NCI-H2196 (cell line): Measurements from ENCODE around the gene RPLP2.

Source experiments
- DNase-seq: peaks from one replicate; lab custom pipeline; 2025; ENCODE audit not compliant: unreplicated experiment; lab: John Stamatoyannopoulos, UW

Gene RPLP2

DNA sequence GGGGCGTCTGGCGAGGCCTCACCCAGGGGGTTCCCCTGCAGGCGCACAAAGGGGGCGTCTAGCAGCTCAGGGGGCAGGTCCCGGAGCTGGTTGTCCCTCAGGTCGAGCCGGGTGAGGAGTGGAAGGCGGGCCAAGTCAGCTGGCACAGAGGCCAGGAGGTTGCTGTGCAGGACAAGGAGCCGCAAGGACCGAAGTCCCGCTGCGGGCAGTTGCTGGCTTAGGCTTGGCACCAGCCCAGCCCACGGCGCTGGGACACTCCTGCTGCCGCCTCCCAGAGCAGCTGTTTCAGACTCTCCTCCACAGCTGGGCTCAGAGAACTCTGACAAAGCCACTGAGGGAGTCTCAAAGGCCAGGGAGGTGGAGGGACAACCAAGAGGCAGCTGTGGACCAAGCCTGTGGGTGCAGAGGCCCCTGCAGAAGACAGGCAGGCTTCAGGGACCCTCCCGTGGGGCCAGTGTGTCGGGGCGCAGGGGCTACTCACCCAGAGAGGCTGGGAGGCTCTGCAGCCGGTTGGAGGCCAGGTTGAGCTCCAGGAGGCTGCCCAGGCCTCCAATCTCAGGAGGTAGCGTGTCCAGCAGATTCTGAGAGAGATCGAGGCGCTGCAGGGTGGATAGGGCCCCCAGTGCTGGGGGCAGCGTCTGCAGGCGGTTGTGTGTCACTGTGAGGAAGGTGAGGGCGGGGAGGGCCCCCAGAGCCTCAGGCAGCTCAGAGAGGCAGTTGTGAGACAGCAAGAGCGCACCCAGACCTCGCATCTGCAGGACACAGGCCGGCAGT is 6.9 kb upstream of the RPLP2 start:
- DNase-seq, result peak; percentile 11

DNA sequence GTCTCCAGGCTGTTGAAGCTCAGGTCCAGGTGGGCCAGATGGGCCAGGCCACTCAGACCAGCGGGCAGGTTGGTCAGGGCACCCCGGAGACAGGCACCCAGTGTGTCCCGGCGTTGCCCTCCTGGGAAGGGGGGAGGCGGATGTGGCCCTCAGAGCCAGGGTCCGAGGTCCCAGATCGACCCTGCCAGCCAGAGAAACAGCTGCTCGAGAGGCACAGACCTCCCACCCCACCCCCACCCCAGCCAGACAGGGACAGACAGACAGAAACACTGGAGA is 6.4 kb upstream of the RPLP2 start:
- DNase-seq, result no peak

DNA sequence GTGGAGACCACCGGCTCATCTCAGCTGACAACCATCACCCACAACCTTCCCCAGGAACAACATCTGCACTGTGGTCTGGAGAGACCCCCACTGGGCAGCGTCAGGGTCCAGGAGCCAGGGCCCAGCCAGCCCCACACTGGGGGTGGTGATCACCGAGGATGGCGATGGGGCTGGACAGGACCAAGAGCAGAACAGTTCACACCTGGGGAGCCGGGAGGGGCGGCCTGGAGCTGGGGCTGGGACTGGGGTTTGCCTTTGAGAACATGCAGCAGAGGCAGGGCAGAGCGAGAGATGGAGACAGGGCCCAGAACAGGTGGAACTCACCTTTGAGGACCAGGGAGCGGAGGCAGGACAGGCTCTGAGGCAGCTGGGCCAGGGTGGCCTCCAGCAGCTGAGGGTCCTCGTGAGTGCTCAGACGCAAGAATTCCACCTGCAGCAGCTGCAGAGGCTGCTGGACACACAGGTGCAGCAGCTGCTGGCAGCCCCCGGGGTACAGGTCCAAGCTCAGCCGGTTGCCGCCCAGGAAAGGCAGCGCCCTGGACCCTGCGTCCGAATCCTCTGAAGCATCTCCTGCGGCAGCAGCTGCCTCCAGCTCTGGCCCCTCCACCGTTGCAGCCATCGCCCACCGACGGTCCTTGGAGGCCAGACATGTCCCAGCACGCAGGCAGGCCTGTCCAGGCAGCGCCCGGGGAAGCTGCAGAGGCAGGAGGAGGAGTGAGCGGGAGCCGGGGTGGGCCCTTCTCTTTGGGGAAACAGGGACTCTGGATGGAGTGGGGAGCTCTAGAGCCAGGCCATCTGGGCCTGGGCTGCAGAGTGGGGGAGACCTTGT is 5.8 kb upstream of the RPLP2 start:
- DNase-seq, result no peak

DNA sequence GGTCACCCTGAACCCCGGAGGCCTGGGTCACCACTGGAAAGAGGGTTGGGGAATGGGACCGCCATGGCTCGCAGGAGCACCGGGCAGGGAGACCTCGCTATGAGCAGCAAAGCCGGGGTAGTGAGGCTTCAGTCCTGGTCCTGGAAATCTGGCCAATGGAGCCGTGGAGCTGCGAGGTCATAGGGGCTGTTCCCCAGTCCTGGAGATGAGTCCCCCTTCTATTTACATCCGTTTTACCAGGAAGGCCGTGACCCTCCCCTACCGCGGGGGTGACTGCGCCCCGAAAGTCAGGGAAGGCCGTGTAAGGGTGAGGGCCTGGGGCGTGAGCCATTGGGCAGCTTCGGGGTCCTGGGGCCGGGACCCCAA is 5.2 kb upstream of the RPLP2 start:
- DNase-seq, result no peak

DNA sequence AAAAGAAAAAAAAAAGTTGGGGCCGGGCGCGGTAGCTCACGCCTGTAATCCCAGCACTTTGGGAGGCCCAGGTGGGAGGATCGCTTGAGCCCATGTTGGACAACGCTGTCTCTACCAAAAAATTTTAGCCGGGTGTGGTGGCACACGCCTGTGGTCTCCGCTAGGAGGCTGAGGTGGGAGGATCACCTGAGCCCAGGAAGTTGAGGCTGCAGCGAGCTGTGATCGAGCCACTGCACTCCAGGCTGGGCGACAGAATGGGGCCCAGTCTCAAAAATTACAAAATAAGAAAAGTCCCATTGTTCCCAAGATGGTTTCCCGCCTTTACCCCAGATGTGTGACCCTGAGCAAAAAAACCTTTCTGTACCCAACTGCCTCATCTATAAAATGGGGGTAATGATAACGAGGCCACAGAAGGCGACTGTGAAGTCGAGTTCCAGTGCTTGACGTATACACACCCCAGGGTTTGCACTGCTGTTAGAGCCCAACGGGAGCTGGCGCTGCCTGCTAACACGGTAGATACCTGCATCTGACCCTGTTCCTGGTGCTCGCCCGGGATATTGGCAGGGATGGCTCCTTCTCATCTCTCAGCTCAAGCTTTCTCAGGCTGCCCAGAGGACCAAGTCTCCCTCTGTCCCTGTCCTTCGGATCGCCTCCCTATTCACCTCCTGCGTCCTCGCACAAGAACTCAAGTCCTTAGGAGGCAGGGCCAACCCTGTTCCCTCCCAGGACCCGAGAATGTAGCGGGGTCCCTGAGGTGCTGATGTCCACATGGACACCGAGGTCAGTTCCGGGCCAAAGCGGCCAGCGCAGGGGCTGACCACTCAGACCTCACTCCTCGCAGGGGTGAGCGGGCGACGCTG is 1.1 kb upstream of the RPLP2 start:
- no peak for DNase-seq

DNA sequence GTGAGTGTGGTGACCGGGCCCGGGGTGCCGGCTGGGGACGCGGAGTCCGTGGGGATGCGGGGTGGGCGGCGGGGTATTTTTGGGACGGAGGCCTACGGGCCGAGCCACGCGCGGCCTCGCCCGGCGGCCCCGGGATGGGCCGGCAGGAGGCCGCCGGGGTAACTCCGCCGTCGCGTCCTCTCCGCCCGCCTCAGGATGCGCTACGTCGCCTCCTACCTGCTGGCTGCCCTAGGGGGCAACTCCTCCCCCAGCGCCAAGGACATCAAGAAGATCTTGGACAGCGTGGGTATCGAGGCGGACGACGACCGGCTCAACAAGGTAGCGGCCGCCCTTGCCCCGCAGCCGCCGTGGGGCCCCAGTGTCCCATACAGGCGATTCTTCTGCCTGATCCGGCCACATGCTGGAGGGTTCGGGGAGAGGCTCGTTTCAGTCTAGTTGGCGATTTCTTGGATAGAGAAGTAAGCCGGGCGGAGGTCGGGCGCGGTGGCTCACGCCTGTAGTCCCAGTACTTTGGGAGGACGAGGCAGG is 337 bp downstream of the RPLP2 start:
- no peak for DNase-seq

DNA sequence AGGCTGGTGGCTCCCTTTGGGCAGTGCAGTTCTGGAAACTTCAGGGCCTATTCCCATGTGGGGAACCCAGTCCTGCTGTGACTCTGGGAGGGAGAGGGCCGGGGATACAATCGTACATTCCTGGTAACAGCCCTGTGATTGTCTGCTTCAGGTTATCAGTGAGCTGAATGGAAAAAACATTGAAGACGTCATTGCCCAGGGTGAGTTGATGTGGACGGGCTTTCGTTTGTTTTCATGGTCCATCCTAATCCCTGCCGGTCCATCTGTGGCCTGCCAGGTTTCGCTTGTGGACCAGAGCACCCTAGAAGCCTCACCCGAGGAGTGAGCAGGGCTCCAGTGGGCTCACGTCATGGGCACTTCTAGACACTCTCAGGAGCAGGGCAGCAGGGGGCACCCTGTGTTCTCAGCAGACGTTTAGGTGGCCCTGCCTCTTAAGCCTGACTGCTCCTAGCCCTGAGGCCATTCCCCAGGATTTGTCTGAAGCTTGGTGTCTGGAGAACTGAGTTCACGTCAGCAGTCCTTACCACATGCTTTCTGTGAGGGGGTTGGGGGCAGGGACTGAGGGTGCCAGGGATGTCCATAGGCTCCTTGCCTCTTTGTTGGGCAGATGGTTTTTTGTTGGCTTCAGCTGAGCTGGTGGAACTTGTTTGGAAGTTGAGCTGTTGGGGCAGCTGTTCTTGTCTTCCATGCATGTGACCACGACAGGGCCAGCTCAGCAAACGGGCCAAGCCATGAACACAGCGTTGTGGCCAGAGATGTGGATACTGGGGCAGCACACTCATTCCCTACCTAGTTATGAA is 1.9 kb downstream of the RPLP2 start:
- no peak for DNase-seq

DNA sequence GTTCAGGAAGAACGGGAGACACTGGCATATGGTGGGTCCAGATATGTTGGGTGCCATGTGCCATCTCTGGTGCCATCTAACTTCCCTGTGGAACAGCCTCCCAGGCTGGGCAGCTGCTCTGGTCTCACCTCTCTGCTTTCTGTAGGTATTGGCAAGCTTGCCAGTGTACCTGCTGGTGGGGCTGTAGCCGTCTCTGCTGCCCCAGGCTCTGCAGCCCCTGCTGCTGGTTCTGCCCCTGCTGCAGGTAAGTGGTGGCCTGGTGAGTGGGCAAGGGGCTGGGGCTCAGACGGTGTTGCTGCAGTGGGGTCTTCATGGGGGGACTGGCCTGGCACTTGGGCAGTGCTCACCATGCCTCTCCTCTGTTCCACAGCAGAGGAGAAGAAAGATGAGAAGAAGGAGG is 2.6 kb downstream of the RPLP2 start:
- DNase-seq, result no peak

DNA sequence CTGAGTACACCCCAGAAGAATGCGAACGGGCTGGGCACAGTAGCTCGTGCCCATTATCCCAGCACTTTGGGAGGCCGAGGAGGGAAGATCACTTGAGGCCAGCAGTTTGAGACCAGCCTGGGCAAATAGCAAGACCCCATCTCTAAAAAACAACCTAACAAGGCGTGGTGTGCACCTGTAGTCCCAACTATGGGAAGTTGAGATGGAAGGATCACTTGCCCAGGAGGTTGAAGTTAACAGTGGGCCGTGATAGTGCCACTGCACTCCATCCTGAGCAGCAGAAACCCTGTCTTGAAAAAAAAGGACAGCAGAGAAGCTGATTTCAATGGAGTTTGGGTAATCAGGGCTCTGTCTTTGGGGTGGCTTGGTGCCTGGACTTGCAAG is 3.3 kb downstream of the RPLP2 start:
- DNase-seq, result no peak

DNA sequence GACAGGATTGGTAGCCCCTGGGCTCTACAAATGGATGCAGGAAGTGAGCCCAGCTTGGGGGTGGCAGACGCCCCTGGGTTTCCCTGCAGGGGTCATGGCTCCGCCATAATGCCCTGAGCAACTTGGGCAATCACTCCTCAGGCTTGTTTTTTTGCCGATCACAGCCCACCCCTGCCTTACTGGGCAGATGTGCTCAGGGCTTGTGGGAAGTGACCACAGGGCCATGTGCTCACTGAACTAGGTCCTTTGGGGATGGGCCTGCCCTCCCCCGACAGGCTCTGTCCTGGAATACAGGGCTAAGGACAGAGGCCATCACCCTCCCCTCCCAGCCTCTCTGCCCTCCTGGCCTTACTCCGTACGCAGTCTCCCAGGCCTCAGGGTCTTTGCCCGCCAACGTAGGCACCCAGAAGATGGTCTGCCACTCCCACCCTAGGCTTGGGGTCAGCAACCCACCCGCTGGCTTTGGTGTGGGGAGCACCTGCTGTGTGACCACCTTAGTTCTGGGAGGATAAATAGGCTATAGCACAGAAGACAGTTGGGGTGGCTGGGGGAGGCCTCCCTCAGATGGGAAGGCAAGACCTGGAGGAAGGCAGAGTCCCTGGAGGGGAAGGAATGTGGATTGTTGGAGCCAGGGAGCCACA is 3.8 kb downstream of the RPLP2 start:
- no peak for DNase-seq

DNA sequence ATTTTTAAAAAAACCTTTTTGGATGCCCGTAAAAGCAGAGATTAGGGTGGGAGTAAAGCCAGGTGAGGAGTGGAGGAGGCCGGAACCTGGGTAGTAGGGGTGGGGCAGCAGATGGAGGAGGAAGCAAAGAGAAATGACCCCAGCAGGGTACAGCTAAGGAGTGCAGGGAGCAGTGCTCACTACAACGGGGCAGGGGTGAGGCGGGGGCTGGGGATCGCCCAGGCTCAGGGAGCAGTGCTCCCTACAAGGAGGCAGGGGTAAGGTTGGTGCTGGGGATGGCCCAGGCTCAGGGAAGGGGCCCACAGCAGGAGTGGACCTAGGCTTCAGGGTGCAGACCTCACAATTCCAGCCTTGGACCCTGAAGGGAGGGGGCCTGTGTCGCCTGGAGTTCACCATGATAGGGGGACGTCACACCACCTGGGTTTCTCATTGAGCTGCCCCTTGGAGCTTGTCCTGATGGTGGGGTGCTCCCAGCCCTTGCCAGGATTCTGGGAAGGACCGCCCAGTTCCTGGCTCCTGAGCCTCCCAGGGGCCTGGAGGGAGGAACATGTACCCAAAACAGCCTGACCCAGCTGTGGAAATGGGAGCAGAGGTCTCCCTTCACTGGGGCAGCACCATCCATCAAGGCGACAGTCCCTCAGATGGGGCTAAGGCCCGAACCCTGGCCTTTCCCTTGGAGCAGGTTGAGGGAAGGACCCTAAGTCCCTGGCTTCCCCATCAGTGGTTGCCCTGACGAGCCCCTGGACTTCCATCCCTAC is 6.1 kb downstream of the RPLP2 start:
- no peak for DNase-seq

DNA sequence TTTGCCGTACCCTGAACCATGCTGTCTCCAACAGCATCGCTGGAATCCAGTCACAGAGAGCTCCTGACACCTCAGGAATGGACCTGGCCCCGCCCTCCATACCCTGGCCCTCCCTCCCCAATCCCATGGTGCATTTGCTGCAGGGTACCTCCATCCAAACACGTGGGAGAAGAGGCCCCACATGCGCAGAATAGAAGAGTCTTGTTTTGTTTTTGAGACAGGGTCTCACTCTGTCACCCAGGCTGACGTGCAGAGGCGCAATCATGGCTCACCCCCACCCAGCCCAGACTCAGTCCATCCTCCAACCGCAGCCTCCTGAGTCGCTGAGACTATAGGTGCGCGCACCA is 6.6 kb downstream of the RPLP2 start:
- DNase-seq, result no peak

DNA sequence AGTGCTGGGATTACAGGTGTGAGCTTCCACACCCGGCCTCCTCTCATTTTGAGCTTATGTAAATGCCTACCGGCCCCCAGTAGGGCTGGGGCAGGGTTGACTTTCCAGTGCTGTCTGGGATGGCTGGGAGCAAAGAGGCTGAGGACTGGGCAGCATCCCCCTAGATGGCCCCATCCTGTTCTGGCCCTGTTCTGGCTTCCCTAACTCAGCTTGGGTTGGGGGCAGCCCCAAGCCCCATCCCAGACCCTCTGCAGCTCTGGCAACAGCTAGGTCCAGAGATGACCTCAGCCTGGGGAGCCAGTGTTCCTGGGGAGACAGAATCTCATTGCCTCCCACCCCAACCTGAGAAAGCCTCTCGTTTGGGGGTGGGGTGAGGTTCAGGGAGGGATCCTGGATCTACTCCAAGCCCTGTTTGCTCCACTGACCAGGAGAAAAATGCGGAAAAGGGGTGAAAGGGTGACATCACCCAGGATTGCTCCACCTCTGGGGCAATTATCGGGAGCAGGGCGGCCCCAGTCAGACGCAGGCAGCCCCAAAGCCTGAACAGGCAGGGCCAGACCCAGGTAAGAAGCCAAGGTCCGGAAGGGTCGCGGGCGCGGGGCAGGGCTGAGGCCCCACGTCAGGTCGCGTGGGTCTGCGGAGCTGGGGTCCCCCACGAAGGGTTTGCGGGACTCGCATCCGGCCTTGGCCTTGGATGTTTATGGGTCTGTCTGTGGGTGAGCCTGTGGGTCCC is 8.8 kb downstream of the RPLP2 start, which contains the start of gene PNPLA2:
Gene PNPLA2 (plus strand): TSS at position 519 of the 733 bp plus-strand sequence. CDS start 805 bp downstream, outside the sequence.
- DNase-seq, result no peak

DNA sequence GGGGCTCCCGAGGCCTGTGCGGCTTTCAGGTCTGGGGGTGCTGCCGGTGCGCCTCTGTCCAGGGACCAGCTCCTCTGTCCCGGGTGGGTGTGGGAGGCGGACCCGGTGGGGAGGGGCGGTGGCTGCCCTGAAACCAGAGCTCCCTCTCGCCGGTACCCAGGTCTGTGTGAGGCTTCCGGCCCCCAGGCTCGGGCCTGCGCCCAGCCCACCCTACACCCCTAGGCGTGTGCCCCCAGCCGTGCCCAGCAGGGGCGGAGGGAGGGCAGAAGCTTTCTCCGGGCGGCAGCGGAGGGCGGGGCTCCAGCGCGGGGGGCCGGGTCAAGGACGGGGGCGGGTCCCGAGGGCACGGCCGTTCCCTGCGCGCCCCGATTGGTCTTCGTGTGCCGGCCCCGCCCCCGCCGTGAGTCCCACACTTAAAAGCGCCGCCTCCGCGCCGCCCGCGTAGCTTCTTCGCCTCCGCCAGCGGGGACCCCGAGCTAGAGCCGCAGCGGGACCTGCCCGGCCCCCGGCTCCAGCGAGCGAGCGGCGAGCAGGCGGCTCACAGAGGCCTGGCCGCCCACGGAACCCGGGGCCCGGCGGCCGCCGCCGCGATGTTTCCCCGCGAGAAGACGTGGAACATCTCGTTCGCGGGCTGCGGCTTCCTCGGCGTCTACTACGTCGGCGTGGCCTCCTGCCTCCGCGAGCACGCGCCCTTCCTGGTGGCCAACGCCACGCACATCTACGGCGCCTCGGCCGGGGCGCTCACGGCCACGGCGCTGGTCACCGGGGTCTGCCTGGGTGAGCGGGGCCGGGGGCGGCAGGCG is 9.6 kb downstream of the RPLP2 start:
- DNase-seq, result peak; percentile 91

DNA sequence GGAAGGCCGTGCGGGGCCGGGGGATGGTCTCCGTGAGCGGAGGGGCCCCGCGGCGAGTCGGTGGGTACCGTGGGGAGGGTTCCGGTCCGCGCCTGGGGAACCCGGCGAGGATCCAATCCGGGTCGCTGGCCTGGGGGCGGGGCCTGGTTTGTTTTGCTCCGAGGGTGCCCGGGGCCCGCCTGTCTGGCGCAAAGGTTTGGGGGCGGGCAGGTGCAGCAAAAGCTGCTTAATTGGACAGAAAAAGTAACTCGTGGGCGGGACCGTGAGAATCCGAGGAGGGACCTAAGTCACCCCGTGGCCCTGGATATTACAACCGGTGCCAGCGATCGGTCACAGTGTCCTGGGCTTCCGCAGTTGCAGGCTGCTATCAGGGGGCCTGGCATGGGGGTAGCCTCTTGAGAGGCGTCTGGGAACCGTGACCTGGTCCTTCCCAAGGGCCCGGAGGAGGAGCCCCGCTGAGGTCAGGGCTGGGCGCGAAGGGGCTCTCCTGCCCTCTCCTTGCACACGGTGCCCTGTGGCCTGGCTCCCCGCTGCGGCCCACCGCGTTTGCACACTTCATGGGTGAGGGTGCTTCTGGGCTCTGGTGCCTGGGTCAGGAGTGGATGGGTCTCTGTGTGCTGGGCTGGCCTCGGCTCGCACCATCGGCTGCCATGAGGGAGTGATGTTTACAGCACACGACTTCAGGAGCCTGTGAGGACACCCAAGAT is 10.3 kb downstream of the RPLP2 start:
- peak; percentile 95 for DNase-seq

DNA sequence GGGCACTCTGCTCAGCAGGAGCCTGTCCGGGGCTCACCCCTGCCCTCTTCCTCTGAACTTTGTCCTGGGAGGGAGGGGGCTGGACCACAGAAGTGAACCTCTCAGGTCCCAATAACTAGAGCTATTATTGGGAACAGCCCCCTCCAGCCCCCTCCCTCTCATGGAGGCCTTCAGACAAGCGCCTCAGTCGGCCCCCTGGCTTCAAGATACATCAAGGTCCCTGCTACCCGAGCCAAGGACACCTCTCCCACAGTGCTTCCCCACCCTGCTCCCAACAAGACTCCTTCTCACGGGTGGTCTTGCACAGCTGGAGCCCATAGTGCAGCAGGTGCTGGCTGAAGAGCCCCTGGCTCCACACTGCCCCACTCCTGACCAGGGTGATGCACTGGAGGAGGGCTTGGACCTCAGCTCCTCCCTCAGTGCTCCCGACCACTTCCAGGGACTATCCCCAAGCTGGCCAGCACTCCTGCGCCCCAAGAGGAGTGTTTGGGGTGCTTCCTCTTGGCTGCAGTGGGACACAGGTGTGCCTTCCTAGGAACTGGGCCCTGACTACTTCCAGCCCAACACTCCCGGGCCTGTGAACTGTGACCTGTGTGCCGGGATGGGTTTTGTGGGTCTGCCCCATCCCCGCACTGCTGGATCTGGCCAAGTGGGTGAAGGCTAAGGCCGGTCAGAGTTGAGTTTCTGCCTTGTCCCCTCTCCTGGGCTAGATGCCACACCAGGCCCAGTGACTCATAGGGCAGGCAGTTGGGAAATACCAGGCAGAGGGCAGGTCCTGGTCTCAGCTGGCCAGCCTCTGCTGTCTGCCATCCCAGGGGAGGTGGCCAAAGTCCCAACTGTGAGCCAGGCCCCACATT is 11.1 kb downstream of the RPLP2 start:
- peak; percentile 28 for DNase-seq
